MM.1S (cell line): ENCODE data around the gene AREL1.

Experiments
- DNase-seq: peaks from one replicate; pipeline ENCODE4 v3.0.0-alpha.2; 2015
- H2AFZ ChIP-seq: fragments of 300-600 bp; sonication (generic); 2 replicates; pipeline ENCODE4 v1.6.0; 2016; ENCODE audit warnings: antibody characterized with exemption, low read length
- H3F3A ChIP-seq: fragments of 300-600 bp; sonication (generic); 2 replicates; pipeline ENCODE4 v1.6.1; 2016; ENCODE audit warnings: mild to moderate bottlenecking, antibody characterized with exemption, low read length, moderate library complexity, mixed read lengths; ENCODE audit not compliant: insufficient read depth
- H3K27ac ChIP-seq: fragments of 300-600 bp; sonication (generic); 2 replicates; pipeline ENCODE4 v1.5.1; 2016; ENCODE audit warnings: mild to moderate bottlenecking, low read length
- H3K27me3 ChIP-seq: fragments of 300-600 bp; sonication (generic); replicated peaks from 2 replicates; pipeline ENCODE4 v1.6.0; 2016; ENCODE audit warnings: low read length; ENCODE audit not compliant: insufficient read depth
- H3K36me3 ChIP-seq: fragments of 300-600 bp; sonication (generic); replicated peaks from 2 replicates; pipeline ENCODE4 v1.6.1; 2016; ENCODE audit warnings: mild to moderate bottlenecking, low read length, mixed read lengths; ENCODE audit not compliant: insufficient read depth
- H3K4me1 ChIP-seq: fragments of 300-600 bp; sonication (generic); 2 replicates; pipeline ENCODE4 v1.6.1; 2016; ENCODE audit warnings: low read length, mixed read lengths
- H3K4me2 ChIP-seq: fragments of 300-600 bp; sonication (generic); 2 replicates; pipeline ENCODE4 v1.6.0; 2016; ENCODE audit warnings: low read depth, low read length
- H3K4me3 ChIP-seq: fragments of 300-600 bp; sonication (generic); 2 replicates; pipeline ENCODE4 v1.5.1; 2016; ENCODE audit warnings: low read length, mixed read lengths
- H3K79me2 ChIP-seq: fragments of 300-600 bp; sonication (generic); 2 replicates; pipeline ENCODE4 v1.6.1; 2016; ENCODE audit warnings: mixed run types, low read length, mixed read lengths
- H3K9ac ChIP-seq: fragments of 300-600 bp; sonication (generic); 2 replicates; pipeline ENCODE4 v1.6.1; 2016; ENCODE audit warnings: low read length, mixed read lengths
- H3K9me2 ChIP-seq: fragments of 300-600 bp; sonication (generic); replicated peaks from 2 replicates; pipeline ENCODE4 v1.6.1; 2016; ENCODE audit warnings: mild to moderate bottlenecking, low read length, mixed read lengths; ENCODE audit not compliant: insufficient read depth
- H3K9me3 ChIP-seq: fragments of 300-600 bp; sonication (generic); replicated peaks from 2 replicates; pipeline ENCODE4 v1.6.1; 2016; ENCODE audit warnings: mild to moderate bottlenecking, low read length, mixed read lengths; ENCODE audit not compliant: insufficient read depth
- H4K20me1 ChIP-seq: fragments of 300-600 bp; sonication (generic); 2 replicates; pipeline ENCODE4 v1.6.1; 2016; ENCODE audit warnings: mild to moderate bottlenecking, low read length, moderate library complexity, mixed read lengths; ENCODE audit not compliant: insufficient read depth
- EZH2 ChIP-seq: fragments of 300-600 bp; sonication (generic); optimal IDR thresholded peaks from 2 replicates; pipeline ENCODE3; 2017; ENCODE audit warnings: low read depth, mild to moderate bottlenecking, antibody characterized with exemption, low read length, mixed read lengths
- EZH2phosphoT487 ChIP-seq: fragments of 300-600 bp; sonication (generic); IDR thresholded peaks from 2 replicates; pipeline ENCODE4 v1.6.1; 2018; ENCODE audit warnings: antibody characterized with exemption, low read length
- TF ChIP-seq, protein P1 (sequence below): fragments of 300-600 bp; sonication (generic); IDR thresholded peaks from 2 replicates; pipeline ENCODE4 v1.5.1; 2016; ENCODE audit warnings: antibody characterized with exemption, low read length, mixed read lengths

The AREL1 gene

DNA sequence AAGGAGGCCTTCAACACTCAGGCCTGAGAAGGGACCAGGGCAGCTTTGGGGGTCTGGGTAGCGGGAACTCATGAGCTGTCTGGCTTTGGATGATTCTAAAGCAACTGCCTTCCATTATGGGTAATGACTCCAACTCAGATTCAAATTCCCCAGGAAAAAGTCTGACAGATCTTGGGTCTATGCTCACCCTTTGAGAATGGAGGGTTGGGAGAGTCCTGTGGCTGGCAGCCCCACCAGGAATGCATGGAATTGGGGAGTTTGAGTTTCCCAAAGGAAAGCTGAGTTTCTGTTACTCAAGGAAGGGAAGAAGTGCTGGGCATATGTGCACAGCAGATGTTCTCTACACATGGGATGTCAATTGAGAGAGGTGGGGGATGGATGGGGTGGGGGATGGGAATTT lies 78.4 kb downstream of the AREL1 start:
- no peak overlapping the region for H2AFZ ChIP-seq
- no peaks in the 10 kb centered on the region for H3K27me3 ChIP-seq
- H4K20me1 ChIP-seq, result no peaks in the 10 kb centered on the region
- no peak for TF ChIP-seq EZH2
- no peak for TF ChIP-seq EZH2phosphoT487
- TF ChIP-seq, protein P1, sequence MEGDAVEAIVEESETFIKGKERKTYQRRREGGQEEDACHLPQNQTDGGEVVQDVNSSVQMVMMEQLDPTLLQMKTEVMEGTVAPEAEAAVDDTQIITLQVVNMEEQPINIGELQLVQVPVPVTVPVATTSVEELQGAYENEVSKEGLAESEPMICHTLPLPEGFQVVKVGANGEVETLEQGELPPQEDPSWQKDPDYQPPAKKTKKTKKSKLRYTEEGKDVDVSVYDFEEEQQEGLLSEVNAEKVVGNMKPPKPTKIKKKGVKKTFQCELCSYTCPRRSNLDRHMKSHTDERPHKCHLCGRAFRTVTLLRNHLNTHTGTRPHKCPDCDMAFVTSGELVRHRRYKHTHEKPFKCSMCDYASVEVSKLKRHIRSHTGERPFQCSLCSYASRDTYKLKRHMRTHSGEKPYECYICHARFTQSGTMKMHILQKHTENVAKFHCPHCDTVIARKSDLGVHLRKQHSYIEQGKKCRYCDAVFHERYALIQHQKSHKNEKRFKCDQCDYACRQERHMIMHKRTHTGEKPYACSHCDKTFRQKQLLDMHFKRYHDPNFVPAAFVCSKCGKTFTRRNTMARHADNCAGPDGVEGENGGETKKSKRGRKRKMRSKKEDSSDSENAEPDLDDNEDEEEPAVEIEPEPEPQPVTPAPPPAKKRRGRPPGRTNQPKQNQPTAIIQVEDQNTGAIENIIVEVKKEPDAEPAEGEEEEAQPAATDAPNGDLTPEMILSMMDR, result no peak
- H3K4me1 ChIP-seq, result no peaks in the 10 kb centered on the region
- no peak overlapping the region for H3K4me2 ChIP-seq
- H3F3A ChIP-seq, result no peaks in the 10 kb centered on the region
- no peak overlapping the region for H3K9ac ChIP-seq
- no peaks in the 10 kb centered on the region for H3K36me3 ChIP-seq
- no peaks in the 10 kb centered on the region for H3K9me3 ChIP-seq
- DNase-seq, result no peak
- H3K4me3 ChIP-seq, result no peak overlapping the region
- H3K9me2 ChIP-seq, result no peaks in the 10 kb centered on the region
- no peak overlapping the region for H3K27ac ChIP-seq
- no peaks in the 10 kb centered on the region for H3K79me2 ChIP-seq

DNA sequence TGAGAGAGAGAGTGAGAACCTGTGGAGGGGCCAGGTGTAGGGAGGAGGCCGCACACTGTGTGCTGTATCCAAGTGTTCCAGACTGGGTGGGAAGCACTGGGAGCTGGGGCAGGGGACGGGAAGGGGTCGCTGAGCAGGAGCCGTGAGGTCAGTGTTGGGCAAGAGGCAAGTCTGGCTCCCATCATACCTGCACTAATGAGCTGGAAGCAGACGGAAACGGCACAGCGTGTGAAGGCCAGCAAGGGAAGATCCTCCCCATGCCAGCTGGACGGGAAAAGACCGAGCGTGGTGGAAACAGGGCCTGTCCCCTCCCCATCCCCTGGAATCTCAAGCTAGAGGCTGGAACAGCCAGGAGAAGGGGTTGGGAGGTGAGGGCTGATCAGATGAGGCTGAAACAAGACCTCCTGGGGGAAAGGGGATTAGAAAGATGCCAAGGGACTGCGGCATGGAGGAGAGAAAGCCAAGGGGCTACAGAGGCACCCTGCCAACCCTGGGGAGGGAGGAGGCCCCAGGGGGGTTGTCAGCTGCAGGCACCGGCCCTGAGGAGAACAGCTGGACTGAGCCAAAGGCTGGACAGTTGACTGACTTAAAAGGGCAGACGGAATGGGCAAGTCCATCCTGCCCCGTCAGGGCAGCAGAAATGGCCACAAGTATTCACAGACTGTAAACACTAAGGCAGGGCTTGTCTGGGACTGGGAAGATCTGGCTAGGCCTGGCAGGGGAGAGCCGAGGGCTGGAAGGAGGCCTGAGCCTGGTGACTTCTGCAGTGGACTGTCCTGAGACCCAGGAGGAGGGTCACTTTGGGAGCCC lies 81.8 kb downstream of the AREL1 start:
- Histone ChIP-seq H3K9me2 (no peaks in the 10 kb centered on the region), H3K36me3 (no peaks in the 10 kb centered on the region), H3K4me2 (no peak overlapping the region), H3K27ac (no peak overlapping the region), H3K9me3 (no peaks in the 10 kb centered on the region), H2AFZ (no peak overlapping the region), H3K4me3 (no peak overlapping the region), H4K20me1 (no peaks in the 10 kb centered on the region), H3K4me1 (no peaks in the 10 kb centered on the region), H3K79me2 (no peaks in the 10 kb centered on the region), H3K9ac (no peak overlapping the region), H3K27me3 (no peaks in the 10 kb centered on the region), H3F3A (no peaks in the 10 kb centered on the region)
- TF ChIP-seq EZH2 (no peak), EZH2phosphoT487 (no peak)
- TF ChIP-seq, protein P1, result no peak
- DNase-seq, result no peak

DNA sequence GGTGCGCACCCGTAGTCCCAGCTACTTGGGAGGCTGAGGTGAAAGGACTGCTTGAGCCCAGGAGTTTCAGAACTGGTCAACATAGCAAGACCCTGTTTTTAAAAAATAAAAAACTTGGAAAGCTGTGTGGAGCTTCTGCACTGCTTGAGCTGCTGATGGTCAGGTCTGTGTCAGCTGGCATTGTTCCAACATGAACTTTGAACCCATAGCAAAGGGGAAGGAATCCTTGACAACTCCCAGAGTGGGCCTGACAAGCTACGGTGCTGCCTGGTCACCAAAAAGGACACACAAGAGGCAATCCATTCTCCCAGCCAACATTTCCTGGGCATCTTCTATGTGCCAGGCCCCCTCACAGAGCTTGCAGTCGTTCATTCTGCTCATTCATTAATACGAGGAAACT lies 84.5 kb downstream of the AREL1 start:
- no peaks in the 10 kb centered on the region for H4K20me1 ChIP-seq
- H2AFZ ChIP-seq, result no peak overlapping the region
- H3K4me3 ChIP-seq, result no peak overlapping the region
- H3K36me3 ChIP-seq, result no peaks in the 10 kb centered on the region
- no peak overlapping the region for H3K27ac ChIP-seq
- no peaks in the 10 kb centered on the region for H3K4me1 ChIP-seq
- H3K79me2 ChIP-seq, result no peaks in the 10 kb centered on the region
- DNase-seq, result no peak
- no peaks in the 10 kb centered on the region for H3K9me3 ChIP-seq
- H3K4me2 ChIP-seq, result no peak overlapping the region
- H3F3A ChIP-seq, result no peaks in the 10 kb centered on the region
- H3K27me3 ChIP-seq, result no peaks in the 10 kb centered on the region
- no peak overlapping the region for H3K9ac ChIP-seq
- no peak for TF ChIP-seq EZH2
- TF ChIP-seq EZH2phosphoT487, result no peak
- TF ChIP-seq, protein P1, result no peak
- no peaks in the 10 kb centered on the region for H3K9me2 ChIP-seq
